Thymus (tissue), 11 donors: ENCODE results near the gene ST8SIA6. TPM values are rescaled to one million over a fixed set of nuclear protein-coding genes. Genes with fewer than 3 reads are reported as not detected.
"Not testable (repeated sequence)": the region's sequence is repeated elsewhere in the genome, so short reads cannot be mapped to it uniquely, and the experiment has no call there.

Source experiments
- DNase-seq, 9 donors: peaks; one replicate each; pipeline ENCODE4 v3.0.0-alpha.2; 2013; ENCODE audit warnings: low spot score in 9 of 9, low read depth in 6 of 9, missing footprints in 1 of 9
- H3K27ac ChIP-seq, 2 donors: one replicate each; pipeline ENCODE4 v1.5.1; 2013; ENCODE audit warnings: control low read depth in 1 of 2, low read depth in 1 of 2, low read length in 1 of 2, mild to moderate bottlenecking in 1 of 2, moderate library complexity in 1 of 2
- H3K27me3 ChIP-seq, 2 donors: one replicate each; pipeline ENCODE4 v1.5.1; 2013; ENCODE audit warnings: low read length in 1 of 2; ENCODE audit not compliant: control insufficient read depth in 2 of 2, insufficient read depth in 1 of 2
- H3K36me3 ChIP-seq, 2 donors: one replicate each; pipeline ENCODE4 v1.5.1; 2013; ENCODE audit warnings: low read length in 1 of 2, mild to moderate bottlenecking in 1 of 2, moderate library complexity in 1 of 2; ENCODE audit not compliant: control insufficient read depth in 2 of 2, insufficient read depth in 2 of 2
- H3K4me1 ChIP-seq, 2 donors: one replicate each; pipeline ENCODE4 v1.5.1; 2013; ENCODE audit warnings: low read length in 2 of 2; ENCODE audit not compliant: control insufficient read depth in 2 of 2, insufficient read depth in 2 of 2
- H3K4me3 ChIP-seq, 2 donors: one replicate each; pipeline ENCODE4 v1.5.1; 2013; ENCODE audit warnings: low read length in 2 of 2, control low read depth in 1 of 2, mild to moderate bottlenecking in 1 of 2
- H3K9me3 ChIP-seq, 2 donors: one replicate each; pipeline ENCODE4 v1.5.1; 2013; ENCODE audit warnings: low read length in 1 of 2, mild to moderate bottlenecking in 1 of 2; ENCODE audit not compliant: control insufficient read depth in 2 of 2, insufficient read depth in 1 of 2
- WGBS: extraction: QIAGEN DNeasy Blood & Tissue Kit; methylation state at CpG from one replicate; pipeline ENCODE4 v1.1.7; 2013; 5-methylcytosine and 5-hydroxymethylcytosine counted together
- polyA plus RNA-seq: library from polyadenylated mRNA; stranded (reverse); fragments of 200-250 nt; gene quantifications from one replicate; pipeline ENCODE4 v1.2.3, GENCODE V29; 2013
- total RNA-seq: library from RNA; stranded (reverse); fragments of 120-200 nt; gene quantifications from one replicate; pipeline ENCODE4 v1.2.4, GENCODE V29; 2013
- donor health status: healthy.

ST8SIA6 gene
- total and polyA plus RNA-seq, 2 donors, result 0.18 to 0.42 TPM

DNA sequence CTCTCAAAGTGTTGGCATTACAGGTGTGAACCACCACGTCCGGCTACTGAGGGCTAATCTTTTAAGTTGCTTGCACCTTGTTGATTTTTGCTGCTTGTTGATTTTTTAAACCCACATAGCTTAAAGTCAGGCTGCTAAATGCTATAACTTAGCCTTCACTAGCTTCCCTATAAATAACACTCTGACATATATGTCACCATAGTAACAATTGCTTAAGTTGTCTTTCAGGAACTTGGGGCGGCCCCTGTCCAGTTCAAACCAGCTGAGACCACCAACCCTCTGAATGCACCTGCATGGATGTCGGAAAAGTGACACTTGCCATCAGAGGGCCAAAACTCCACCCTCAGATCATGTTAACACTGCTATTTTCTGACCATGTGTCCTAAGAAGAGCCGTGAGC, 47.3 kb downstream of the ST8SIA6 start:
- H3K4me1 ChIP-seq, result no peaks in the 10 kb centered on the region
- H3K36me3 ChIP-seq, result no peaks in the 10 kb centered on the region
- WGBS, result 93% methylated on average over 5 of the region's 5 CpGs
- H3K9me3 ChIP-seq, result no peaks in the 10 kb centered on the region
- H3K27ac ChIP-seq, result no peak overlapping the region
- no peak overlapping the region for H3K4me3 ChIP-seq
- DNase-seq, result no peak
- no peaks in the 10 kb centered on the region for H3K27me3 ChIP-seq

DNA sequence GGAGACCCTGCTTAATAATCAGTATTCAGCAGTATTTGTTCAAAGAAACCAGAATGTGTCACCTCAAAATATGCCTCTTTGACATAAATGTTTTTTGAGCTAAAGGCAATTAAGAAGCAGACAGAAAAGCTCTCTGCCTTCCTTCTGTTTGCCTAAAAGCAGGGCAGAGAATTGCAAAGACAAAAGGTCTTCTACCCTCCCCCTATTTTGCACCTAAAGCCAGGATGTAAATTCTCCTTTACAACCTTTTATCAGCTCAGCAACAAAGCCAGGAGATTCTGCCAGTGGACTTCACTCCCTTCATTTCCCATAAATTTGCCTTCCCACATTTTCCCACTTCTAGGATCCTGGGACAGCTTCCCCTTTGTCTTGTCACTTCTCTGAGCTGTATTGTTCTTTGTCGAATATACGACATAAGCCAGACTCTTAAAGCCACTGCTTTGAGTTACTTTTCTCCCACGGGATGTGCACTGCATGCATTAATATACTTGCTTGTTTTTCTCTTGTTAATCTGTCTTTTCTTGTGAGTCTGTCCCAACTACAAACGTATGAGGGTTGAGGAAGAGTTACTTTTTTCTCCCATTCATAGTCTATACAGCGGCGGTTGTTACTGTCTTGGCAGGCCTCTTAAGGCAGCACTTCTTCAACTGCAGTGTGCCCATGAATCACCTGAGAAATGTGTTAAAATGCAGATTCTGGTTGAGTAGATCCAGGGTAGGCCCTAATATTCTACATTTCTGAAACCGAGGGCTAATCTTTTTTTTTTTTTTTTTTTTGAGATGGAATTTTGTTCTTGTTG, 48.2 kb downstream of the ST8SIA6 start:
- DNase-seq, result no peak
- Histone ChIP-seq H3K27ac (no peak overlapping the region), H3K4me1 (no peaks in the 10 kb centered on the region), H3K4me3 (no peak overlapping the region), H3K36me3 (no peaks in the 10 kb centered on the region), H3K27me3 (no peaks in the 10 kb centered on the region), H3K9me3 (no peaks in the 10 kb centered on the region)
- WGBS, result 92% methylated on average over 7 of the region's 7 CpGs

DNA sequence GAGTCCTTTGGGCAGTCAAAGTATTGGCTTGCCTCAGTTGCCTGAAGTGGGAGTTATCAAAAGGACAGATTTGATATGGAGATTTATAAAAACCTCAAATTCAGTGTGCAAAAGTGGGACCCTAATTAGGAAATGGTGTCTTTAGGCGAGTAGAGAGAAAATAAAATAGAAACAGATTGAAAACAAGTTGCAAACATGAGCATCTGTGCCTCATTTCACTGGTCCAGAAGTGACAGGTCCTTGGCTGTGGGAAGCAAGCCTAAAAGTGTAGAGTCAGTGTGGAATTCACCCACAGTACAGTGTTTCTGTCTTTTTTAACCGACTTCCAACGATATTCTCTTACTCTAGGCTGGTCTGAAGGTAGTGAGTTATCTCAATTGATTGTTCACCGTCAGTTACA, 51.2 kb downstream of the ST8SIA6 start:
- Histone ChIP-seq H3K27me3 (no peaks in the 10 kb centered on the region), H3K9me3 (no peaks in the 10 kb centered on the region), H3K36me3 (no peaks in the 10 kb centered on the region), H3K4me1 (no peaks in the 10 kb centered on the region), H3K27ac (no peak overlapping the region), H3K4me3 (no peak overlapping the region)
- DNase-seq, result no peak
- 97% methylated on average over 4 of the region's 4 CpGs for WGBS

DNA sequence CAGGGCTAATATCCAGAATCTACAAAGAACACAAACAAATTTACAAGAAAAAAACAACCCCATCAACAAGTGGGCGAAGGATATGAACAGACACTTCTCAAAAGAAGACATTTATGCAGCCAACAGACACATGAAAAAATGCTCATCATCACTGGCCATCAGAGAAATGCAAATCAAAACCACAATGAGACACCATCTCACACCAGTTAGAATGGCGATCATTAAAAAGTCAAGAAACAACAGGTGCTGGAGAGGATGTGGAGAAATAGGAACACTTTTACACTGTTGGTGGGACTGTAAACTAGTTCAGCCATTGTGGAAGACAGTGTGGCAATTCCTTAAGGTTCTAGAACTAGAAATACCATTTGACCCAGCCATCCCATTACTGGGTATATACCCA, 52.4 kb downstream of the ST8SIA6 start:
- not testable (repeated sequence) for H3K27ac ChIP-seq, H3K27me3 ChIP-seq, H3K9me3 ChIP-seq, H3K36me3 ChIP-seq, DNase-seq, H3K4me3 ChIP-seq, H3K4me1 ChIP-seq
- 86% methylated on average over 1 of the region's 2 CpGs for WGBS

DNA sequence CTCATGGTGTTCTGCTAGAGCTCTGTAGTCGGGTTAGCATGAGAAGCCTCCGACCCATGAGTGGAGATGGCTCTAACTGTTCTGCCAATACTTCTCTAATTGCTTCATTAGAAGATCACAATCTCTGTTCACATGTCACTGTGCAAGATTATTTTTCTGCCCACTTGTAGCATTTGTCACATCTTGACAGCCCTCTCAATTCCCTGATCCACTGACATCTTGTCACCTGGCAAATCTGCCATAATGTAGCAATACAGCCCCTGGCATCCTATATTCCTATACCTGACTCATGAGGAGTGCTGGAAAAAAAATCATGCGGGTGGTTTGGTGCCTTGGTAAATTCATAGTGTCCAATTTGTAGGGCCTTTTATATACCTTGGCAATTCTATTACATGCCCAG, 58.4 kb downstream of the ST8SIA6 start:
- no peak for DNase-seq
- WGBS, result 95% methylated on average over 3 of the region's 3 CpGs
- Histone ChIP-seq H3K27me3 (no peaks in the 10 kb centered on the region), H3K4me1 (no peaks in the 10 kb centered on the region), H3K27ac (no peak overlapping the region), H3K9me3 (no peaks in the 10 kb centered on the region), H3K4me3 (no peak overlapping the region), H3K36me3 (no peaks in the 10 kb centered on the region)

DNA sequence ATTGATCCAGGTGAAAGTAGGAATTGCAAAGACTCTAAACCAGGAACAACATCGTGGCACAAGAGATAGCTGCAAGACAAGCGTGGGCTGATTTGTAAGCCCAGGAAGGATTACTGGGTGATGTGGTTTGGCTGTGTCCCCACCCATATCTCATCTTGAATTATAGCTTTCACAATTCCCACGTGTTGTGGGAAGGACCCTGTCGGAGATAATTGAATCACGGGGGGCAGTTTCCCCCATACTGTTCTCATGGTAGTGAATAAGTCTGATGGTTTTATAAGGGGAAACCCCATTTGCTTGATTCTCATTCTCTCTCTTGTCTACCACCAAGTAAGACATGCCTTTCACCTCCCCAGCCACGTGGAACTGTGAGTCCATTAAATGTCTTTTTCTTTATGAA, 59.5 kb downstream of the ST8SIA6 start:
- no peak for DNase-seq
- Histone ChIP-seq H3K4me1 (no peaks in the 10 kb centered on the region), H3K36me3 (no peaks in the 10 kb centered on the region), H3K27ac (no peak overlapping the region), H3K27me3 (no peaks in the 10 kb centered on the region), H3K4me3 (no peak overlapping the region), H3K9me3 (no peaks in the 10 kb centered on the region)
- WGBS, result 26% methylated on average over 6 of the region's 6 CpGs

DNA sequence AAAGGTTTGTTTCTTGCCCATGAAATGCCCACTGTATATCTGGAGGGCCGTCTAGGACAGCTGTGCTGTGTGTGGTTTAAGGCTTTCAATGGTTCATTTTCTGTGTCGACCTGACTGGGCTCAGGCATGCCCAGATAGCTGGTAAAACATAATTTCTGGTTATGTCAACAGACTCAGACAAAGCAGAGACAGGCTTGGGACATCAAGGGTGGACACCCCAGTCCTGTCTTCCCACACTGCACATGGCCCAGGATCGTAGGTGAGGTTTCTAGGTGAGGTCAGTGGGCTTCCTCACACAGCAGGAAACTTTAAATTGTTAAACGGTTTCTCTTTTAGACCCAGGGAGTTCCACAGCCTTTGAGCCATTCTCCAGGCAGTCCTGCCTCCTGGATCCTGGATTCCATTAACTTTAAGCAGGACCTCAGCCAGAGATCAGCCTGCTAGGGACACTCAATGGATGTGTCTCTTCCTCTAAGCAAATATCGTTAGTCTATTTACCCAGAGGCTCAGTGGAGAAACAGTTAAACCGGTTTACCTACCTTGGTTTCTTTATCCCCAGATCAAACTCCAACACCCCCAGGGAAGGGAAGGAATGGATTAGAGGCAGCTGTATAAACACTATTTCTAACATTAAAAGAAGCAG, 66.4 kb downstream of the ST8SIA6 start:
- Histone ChIP-seq H3K4me1 (no peaks in the 10 kb centered on the region), H3K9me3 (no peaks in the 10 kb centered on the region), H3K36me3 (no peaks in the 10 kb centered on the region), H3K4me3 (no peak overlapping the region), H3K27me3 (no peaks in the 10 kb centered on the region), H3K27ac (no peak overlapping the region)
- WGBS, result 94% methylated on average over 6 of the region's 6 CpGs
- DNase-seq, result no peak

DNA sequence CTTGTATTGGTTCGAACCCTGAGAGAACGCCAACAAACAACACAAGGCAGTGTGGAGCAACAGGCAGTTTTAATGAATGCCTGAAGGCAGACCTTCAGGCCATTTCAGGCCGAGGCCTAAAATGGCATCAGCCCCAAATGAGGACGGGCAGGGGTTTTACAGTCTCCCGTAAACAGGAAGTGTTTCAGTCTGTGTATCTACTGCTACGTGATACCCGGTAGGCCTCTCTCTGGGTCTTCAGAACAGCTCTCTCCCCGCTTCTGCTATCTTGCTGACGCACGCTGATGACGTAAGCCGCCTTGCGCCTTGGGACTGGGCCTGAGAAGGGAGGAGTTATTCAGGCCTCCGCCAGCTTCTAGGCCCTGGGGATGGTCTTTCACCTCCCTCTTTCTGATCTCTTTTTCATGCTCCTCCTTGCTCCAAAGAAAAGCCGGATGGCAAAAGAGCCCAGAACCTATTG, 67.7 kb downstream of the ST8SIA6 start:
- Histone ChIP-seq H3K27me3 (no peaks in the 10 kb centered on the region), H3K27ac (no peak overlapping the region), H3K36me3 (no peaks in the 10 kb centered on the region), H3K9me3 (no peaks in the 10 kb centered on the region), H3K4me3 (no peak overlapping the region), H3K4me1 (no peaks in the 10 kb centered on the region)
- no peak for DNase-seq
- 87% methylated on average over 15 of the region's 15 CpGs for WGBS

DNA sequence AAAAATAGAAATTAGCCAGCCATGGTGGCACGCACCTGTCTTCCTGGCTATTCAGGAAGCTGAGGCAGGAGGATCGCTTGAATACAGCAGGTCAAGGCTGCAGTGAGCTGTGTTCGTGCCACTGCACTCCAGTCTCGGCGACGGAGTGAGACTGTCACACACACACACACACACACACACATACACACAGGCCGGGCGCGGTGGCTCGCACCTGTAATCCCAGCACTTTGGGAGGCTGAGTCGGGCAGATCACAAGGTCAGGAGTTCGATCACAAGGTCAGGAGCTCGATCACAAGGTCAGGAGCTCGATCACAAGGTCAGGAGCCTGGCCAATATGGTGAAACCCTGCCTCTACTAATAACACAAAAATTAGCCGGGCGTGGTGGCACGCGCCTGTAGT, 68.4 kb downstream of the ST8SIA6 start:
- Histone ChIP-seq H3K36me3 (no peaks in the 10 kb centered on the region), H3K4me1 (no peaks in the 10 kb centered on the region), H3K9me3 (no peaks in the 10 kb centered on the region), H3K4me3 (no peak overlapping the region), H3K27me3 (no peaks in the 10 kb centered on the region), H3K27ac (no peak overlapping the region)
- DNase-seq, result no peak
- 97% methylated on average over 18 of the region's 18 CpGs for WGBS
